ENCODE results near the gene KLHL25.

The KLHL25 gene

DNA sequence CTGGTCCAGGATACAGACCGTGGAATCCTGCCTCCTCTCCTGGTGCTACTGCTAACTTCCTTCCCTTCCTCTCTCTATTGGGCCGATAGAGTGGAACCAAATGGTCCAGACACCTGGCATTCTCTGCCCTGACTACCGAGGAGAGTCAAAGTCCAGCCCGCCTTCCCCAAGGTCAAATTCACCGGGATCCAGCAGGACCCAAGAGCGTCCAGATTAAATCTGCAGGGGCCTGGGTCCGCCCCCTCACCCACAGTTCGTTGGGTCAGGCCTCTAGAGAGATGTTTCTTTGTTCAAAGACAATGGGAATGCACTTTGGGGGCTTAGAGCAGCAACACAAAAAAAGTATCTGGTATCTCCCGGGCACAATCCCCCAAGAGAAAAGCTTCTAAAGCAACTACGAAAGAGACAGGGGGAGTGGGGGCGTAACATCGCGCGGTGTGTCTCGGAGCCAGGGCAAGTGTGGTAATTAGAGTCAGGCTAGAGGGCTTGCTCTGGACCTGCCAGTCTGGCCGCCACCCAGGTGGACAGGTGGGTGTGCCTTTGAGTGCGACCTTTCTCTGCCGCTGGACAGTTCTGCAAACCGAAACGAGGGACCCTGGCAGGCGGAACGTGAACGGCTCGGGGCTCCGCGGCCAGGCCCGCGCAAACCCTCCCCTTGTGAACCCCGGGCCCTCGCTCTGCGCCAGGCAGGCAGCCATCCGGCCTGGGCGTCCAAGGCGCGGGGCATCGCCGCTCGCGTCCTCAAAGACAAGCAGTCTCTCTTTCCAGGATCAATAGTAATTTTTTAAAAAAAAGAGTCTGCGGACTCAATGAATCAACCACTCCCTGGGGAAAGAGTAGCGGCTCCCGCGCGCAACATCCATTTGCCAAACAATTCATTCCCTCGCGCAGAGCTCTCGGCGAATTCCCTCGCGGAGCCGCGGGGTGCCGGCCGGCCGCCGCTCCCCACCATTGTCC lies 806 bp downstream of the KLHL25 start:
- no peak for DNase-seq (ENCODE audit: low read depth)
- TF ChIP-seq, protein P1, sequence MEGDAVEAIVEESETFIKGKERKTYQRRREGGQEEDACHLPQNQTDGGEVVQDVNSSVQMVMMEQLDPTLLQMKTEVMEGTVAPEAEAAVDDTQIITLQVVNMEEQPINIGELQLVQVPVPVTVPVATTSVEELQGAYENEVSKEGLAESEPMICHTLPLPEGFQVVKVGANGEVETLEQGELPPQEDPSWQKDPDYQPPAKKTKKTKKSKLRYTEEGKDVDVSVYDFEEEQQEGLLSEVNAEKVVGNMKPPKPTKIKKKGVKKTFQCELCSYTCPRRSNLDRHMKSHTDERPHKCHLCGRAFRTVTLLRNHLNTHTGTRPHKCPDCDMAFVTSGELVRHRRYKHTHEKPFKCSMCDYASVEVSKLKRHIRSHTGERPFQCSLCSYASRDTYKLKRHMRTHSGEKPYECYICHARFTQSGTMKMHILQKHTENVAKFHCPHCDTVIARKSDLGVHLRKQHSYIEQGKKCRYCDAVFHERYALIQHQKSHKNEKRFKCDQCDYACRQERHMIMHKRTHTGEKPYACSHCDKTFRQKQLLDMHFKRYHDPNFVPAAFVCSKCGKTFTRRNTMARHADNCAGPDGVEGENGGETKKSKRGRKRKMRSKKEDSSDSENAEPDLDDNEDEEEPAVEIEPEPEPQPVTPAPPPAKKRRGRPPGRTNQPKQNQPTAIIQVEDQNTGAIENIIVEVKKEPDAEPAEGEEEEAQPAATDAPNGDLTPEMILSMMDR (IDR thresholded peaks at IDR 0.05; ENCODE audit: control insufficient read depth, extremely low read depth, insufficient read depth) = no peak
- peak overlapping the region; percentile 81 for H3K4me3 ChIP-seq (ENCODE audit: low read depth, low read length)

DNA sequence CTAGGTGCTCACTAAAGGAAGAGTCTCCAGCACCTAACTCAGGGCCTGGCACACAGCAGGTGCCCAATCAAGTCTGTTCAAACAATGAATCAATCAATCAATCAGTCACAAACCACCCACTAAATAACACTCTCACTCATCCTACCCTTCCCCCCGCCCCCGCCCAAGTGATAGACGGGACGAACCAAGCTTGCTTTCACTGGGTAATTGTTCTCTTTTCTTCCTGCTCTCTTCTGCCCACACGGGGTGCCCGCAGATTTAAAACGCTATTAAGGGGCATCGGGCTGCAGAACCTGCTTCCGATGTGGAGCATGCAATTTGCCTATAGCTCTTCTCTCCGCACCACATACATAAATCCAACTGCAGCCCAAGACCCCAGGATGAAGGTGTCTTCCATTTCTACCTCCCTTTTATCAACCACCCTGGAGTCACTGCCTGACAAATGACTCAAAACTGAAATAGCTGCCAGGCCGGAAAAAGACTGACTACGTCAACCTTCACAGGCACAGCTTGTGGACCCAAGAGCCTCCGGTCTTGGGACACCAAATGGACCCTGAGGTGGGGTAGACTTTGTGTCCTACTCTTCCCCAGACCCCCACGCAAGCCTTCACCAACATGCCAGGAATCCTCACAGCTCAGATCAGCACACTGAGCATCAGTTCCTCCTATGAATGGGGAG lies 1.7 kb downstream of the KLHL25 start:
- no peak for DNase-seq (ENCODE audit: low read depth)
- H3K4me3 ChIP-seq (ENCODE audit: low read depth, low read length) = peak overlapping the region; percentile 81
- TF ChIP-seq, protein P1 (IDR thresholded peaks at IDR 0.05; ENCODE audit: control insufficient read depth, extremely low read depth, insufficient read depth) = no peak

DNA sequence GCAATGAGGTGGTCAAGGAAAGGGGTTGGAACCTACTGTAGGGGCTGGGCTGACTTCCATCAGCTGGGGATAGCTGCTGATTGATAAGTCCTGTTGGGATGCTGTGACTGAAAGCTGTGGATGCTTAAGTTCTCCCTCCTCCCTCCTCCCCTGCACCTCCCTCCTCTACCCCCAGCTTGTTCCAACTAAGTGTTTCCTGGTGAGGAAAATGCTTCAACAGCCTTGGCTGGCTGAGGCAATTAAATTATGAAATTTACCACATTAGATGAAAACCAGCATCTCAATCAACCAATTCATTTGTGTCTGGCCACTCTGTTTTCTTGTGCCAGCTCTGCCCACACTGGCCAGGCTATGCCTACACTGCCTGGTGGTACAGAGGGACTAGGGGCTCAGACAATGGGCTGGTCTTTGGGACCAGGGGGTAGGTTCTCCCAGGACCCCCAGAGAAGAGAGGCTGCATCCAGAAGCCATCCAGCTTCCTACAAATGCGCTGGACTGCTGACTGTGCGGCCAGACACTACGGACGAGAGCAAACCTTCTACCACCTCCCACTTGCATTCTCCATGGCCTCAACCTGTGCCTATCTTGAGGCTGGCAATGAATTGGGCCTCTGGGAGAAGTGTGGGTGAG lies 2.5 kb downstream of the KLHL25 start:
- no peak for DNase-seq (ENCODE audit: low read depth)
- TF ChIP-seq, protein P1 (IDR thresholded peaks at IDR 0.05; ENCODE audit: control insufficient read depth, extremely low read depth, insufficient read depth) = no peak
- no peak overlapping the region for H3K4me3 ChIP-seq (ENCODE audit: low read depth, low read length)

DNA sequence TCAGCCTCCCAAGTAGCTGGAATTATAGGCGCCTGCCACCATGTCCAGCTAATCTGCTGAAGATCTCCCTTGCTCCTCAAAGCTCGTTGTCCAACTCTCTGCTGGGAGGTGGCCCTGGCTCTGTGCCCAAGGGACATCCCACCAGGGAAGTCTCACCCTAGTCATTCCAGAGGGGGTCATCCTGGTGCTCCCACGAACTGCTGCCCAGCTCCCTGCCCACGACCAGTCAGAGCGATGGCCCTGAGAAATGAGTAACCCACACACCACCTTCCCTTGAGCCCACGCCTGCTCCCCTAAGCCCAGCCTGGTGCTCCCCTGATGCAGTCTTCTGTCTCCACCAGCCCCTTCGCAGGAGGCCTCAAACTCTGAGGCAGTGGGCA lies 5.2 kb downstream of the KLHL25 start:
- H3K4me3 ChIP-seq (ENCODE audit: low read depth, low read length) = no peak overlapping the region
- TF ChIP-seq, protein P1 (IDR thresholded peaks at IDR 0.05; ENCODE audit: control insufficient read depth, extremely low read depth, insufficient read depth) = no peak
- no peak for DNase-seq (ENCODE audit: low read depth)

DNA sequence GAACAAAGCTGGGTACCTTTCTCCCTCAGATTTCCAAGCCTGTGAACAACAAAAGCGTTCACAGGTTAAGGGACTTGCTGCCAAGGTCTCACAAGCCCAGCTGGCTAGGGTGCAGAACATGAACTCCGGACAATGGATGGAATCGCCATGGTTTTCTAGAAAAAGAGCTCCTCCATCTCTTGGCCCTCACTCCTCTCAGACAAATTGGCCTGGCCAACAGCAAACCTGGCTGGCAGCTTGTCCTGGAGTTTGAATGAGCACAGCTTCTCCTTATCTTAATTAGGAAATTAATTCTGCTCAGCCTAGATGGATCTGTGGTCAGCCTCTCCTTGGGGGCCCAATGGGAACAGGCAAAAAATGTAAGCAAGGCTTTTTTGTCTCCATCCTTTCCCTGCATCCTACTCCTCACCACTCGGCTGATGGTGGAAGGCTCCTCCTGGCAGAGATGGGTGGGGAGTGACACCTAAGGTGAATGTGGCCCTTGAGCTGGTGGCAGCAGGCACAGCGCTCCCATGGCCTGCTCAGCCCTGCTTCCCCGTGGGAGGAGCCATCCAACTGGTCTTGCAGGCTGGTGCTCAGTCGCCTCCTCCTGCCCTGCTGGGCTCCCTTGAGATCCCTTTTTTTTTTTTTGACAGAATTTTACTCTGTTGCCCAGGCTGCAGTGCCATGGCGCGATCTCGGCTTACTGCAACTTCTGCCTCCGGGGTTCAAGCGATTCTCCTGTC lies 5.8 kb downstream of the KLHL25 start:
- H3K4me3 ChIP-seq (ENCODE audit: low read depth, low read length) = no peak overlapping the region
- TF ChIP-seq, protein P1 (IDR thresholded peaks at IDR 0.05; ENCODE audit: control insufficient read depth, extremely low read depth, insufficient read depth) = no peak
- DNase-seq (ENCODE audit: low read depth) = peak; percentile 64

DNA sequence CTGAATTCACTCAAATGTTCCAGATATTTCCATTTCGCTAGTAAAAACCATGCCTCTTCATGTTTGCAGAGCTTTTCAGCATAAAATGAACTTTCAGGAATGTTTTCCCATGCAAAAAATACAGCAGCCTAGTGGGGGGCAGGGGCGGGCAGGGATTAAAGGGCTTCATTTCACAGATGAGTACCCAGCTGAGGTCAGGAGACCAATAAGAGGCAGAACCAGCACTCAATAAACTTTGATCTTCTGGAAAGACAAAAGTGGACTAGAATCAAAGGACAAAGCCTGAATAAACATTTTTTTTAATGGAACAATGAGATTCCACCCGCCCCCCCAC lies 8.0 kb downstream of the KLHL25 start:
- TF ChIP-seq, protein P1 (IDR thresholded peaks at IDR 0.05; ENCODE audit: control insufficient read depth, extremely low read depth, insufficient read depth) = no peak
- H3K4me3 ChIP-seq (ENCODE audit: low read depth, low read length) = no peak overlapping the region
- DNase-seq (ENCODE audit: low read depth) = no peak
